ENCODE data around the gene DLG2. TPM values are rescaled to one million over a fixed set of nuclear protein-coding genes. Genes with fewer than 3 reads are reported as not detected.

Gene DLG2
- total and polyA plus RNA-seq, 2 of the 4 experiments (the other 2 are of a cell fraction) = 0.31 to 0.36 TPM

- H2BK120ac ChIP-seq (ENCODE audit: low read depth, low read length) = no peak overlapping the region
- H4K8ac ChIP-seq (ENCODE audit: low read depth in 2 of 2, low read length in 2 of 2) = no peak overlapping the region
- H4K5ac ChIP-seq (ENCODE audit: low read depth, low read length) = no peak overlapping the region
- in situ Hi-C loops (cut with MboI; ENCODE audit: low sequenced_read_pairs) (no loop called here), intact Hi-C loops (cut with micrococcal nuclease) (no loop called here), dilution Hi-C loops (cut with HindIII; ENCODE audit: low sequenced_read_pairs, unreplicated experiment) (no loop called here)
- no CpG with 5 or more reads among the region's 3 CpGs for WGBS, 2 experiments (ENCODE audit: extremely low coverage in 2 of 2, insufficient read length in 1 of 2)
- H2BK5ac ChIP-seq (ENCODE audit: low read depth, low read length, poor library complexity, severe bottlenecking) = no peak overlapping the region
- BruUV-seq (replicated peaks) = no TSS peak
- no peak overlapping the region for H3K4me3 ChIP-seq (ENCODE audit: insufficient read depth, low read depth, low read length)
- no peaks in the 10 kb centered on the region for H4K20me1 ChIP-seq (ENCODE audit: insufficient read depth, low read length)
- ChIA-PET CTCF (no interaction called here), POLR2A (ENCODE audit: unreplicated experiment) (no interaction called here)
- no peak overlapping the region for H3K4me2 ChIP-seq (ENCODE audit: low read depth, low read length)
- no peak for DNase-seq
- no peaks in the 10 kb centered on the region for H3K36me3 ChIP-seq (ENCODE audit: control insufficient read depth, insufficient read depth, low read length)
- no peak overlapping the region for H3K9ac ChIP-seq (ENCODE audit: low read depth, low read length)
- H3K23ac ChIP-seq (ENCODE audit: low read depth, low read length) = no peak overlapping the region
- no peaks in the 10 kb centered on the region for H3K4me1 ChIP-seq (ENCODE audit: control insufficient read depth, insufficient read depth, low read length)
- TF ChIP-seq POLR2A (IDR thresholded peaks at IDR 0.05; ENCODE audit: low read depth, low read length) (no peak), MAZ (IDR thresholded peaks at IDR 0.05; ENCODE audit: borderline replicate concordance, low read depth, low read length) (no peak), RFX5 (IDR thresholded peaks at IDR 0.05; ENCODE audit: low read depth, low read length) (no peak), CHD1 (IDR thresholded peaks at IDR 0.05; ENCODE audit: low read depth, low read length) (no peak)
- H2AFZ ChIP-seq (replicated peaks; ENCODE audit: low read length, poor library complexity) = no peak overlapping the region
- no peak overlapping the region for H2BK20ac ChIP-seq (ENCODE audit: low read depth, low read length)
- no peaks in the 10 kb centered on the region for H3K79me1 ChIP-seq (ENCODE audit: low read depth in 1 of 2, low read length in 2 of 2)
- H2AK5ac ChIP-seq (ENCODE audit: low read depth, low read length) = no peak overlapping the region
- no peak overlapping the region for H3K4ac ChIP-seq (ENCODE audit: low read depth, low read length)
- H2AK9ac ChIP-seq (replicated peaks; ENCODE audit: low read depth, low read length, poor library complexity) = no peak overlapping the region
- no peak overlapping the region for H2BK15ac ChIP-seq (ENCODE audit: low read depth, low read length)
- no peak for ATAC-seq (ENCODE audit: low read depth)
- H3K27ac ChIP-seq (ENCODE audit: insufficient read depth, low read length) = no peak overlapping the region
- H3K18ac ChIP-seq (ENCODE audit: low read depth, low read length) = no peak overlapping the region
- H3K9me1 ChIP-seq (ENCODE audit: insufficient read depth, low read length) = no peaks in the 10 kb centered on the region
- H3K56ac ChIP-seq (ENCODE audit: extremely low read depth, insufficient read depth, low read length) = no peak overlapping the region
- no peaks in the 10 kb centered on the region for H3K27me3 ChIP-seq (ENCODE audit: control insufficient read depth, insufficient read depth, low read length)
- H3K14ac ChIP-seq (replicated peaks; ENCODE audit: low read depth, low read length) = no peak overlapping the region
- no peaks in the 10 kb centered on the region for H3K9me3 ChIP-seq (ENCODE audit: control insufficient read depth, insufficient read depth, low read length)
- H4K91ac ChIP-seq (ENCODE audit: insufficient read depth, low read depth, low read length) = no peak overlapping the region
Observed at GRCh38 chr11:85534806-85535205, 92.3 kb downstream of the DLG2 start.

Data from IMR-90 (cell line).